ENCODE measurements around the gene PEBP1. TPM values are rescaled to one million over a fixed set of nuclear protein-coding genes. Genes with fewer than 3 reads are reported as not detected.

PEBP1 gene
- total RNA-seq, 3 donors from 2014 or later, result 122 to 212 (median 189) TPM

GRCh38 chr12:118107011-118107410 lies 28.9 kb upstream of the PEBP1 start:
- ATAC-seq, result no peak
- no peaks in the 10 kb centered on the region for H3K36me3 ChIP-seq (ENCODE audit: low read depth)
- no peak for DNase-seq
- H3K4me3 ChIP-seq, result no peak overlapping the region
- TF ChIP-seq CTCF (IDR thresholded peaks at IDR 0.05), result no peak
- intact Hi-C loops (cut with DNase I, micrococcal nuclease), result no loop called here
- H3K9me3 ChIP-seq, result no peaks in the 10 kb centered on the region
- peaks cover 13% of the 10 kb centered on the region for H3K4me1 ChIP-seq (ENCODE audit: low read depth)

DNA sequence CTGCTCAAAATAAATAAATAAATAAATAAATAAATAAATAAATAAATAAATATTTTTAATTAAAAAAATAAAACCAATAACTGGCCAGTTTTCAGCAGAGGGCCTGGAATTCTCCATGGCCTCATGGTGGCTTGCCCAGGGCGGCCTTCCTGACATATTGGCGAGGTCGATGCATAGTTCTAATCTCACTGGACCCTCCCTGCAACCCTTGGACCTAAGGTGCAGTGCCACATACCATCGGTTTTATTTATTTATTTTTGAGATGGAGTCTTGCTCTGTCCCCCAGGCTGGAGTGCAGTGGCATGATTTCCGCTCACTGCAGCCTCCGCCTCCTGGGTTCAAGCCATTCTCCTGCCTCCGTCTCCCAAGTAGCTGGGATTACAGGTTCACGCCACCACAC lies 28.2 kb upstream of the PEBP1 start:
- intact Hi-C loops (cut with DNase I, micrococcal nuclease), result no loop called here
- no peak for ATAC-seq
- DNase-seq, result no peak
- H3K9me3 ChIP-seq, result no peaks in the 10 kb centered on the region
- TF ChIP-seq CTCF (IDR thresholded peaks at IDR 0.05), result no peak
- H3K4me3 ChIP-seq, result no peak overlapping the region
- H3K4me1 ChIP-seq (ENCODE audit: low read depth), result peaks cover 6% of the 10 kb centered on the region
- no peaks in the 10 kb centered on the region for H3K36me3 ChIP-seq (ENCODE audit: low read depth)

- Histone ChIP-seq H3K4me3 (no peak overlapping the region), H3K9me3 (no peaks in the 10 kb centered on the region), H3K36me3 (ENCODE audit: low read depth) (no peaks in the 10 kb centered on the region), H3K4me1 (ENCODE audit: low read depth) (peaks cover 5% of the 10 kb centered on the region)
- ATAC-seq, result no peak
- intact Hi-C loops (cut with DNase I, micrococcal nuclease), result no loop called here
- TF ChIP-seq CTCF (IDR thresholded peaks at IDR 0.05), result no peak
- DNase-seq, result peak in 1 of 3 donors; percentile 15
Measured at GRCh38 chr12:118109088-118109487, 26.8 kb upstream of the PEBP1 start.

- no peak for TF ChIP-seq CTCF (IDR thresholded peaks at IDR 0.05)
- H3K9me3 ChIP-seq, result no peaks in the 10 kb centered on the region
- H3K4me3 ChIP-seq, result no peak overlapping the region
- DNase-seq (no peak), ATAC-seq (no peak)
- peaks cover 15% of the 10 kb centered on the region for H3K4me1 ChIP-seq (ENCODE audit: low read depth)
- intact Hi-C loops (cut with DNase I, micrococcal nuclease), result no loop called here
- no peaks in the 10 kb centered on the region for H3K36me3 ChIP-seq (ENCODE audit: low read depth)
Measured at GRCh38 chr12:118119449-118119879, 16.5 kb upstream of the PEBP1 start.

DNA sequence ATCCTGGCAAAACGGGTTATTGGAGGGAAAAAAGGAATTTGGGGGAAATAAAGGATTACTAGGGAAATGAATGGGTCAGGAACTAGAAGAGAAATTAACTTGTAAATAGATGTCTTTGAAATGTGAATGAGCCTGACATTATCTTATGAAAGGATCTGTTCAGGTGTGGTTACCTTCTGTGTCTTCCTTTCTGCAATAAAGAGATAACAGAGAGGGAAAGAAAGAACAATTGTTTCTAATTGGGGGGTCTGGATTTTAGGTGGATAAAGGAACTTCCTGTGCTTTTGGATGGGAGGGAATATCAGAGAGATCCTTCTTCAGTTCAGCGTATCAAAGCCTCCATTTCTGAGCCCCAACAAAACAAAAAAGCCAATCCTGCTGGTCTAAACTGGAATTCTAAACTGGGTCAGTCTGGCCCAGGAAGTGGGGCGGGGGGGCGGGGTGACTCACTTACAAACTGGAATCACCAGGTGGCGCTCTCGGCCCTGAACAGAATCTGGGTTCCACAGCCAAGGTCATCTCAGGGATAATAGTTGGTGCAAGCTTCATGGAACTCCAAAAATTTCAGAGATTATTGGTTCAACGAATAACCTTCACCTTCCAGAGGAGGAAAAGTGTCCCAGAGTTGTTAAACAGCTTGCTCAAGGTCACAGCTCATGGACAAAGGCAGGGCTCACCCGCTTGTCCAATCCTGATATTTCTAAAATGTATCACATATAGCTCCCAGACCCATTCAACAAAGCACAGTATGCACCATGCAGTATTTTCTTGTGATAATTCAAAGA lies 15.2 kb upstream of the PEBP1 start:
- H3K4me3 ChIP-seq, result no peak overlapping the region
- peaks cover 14% of the 10 kb centered on the region for H3K4me1 ChIP-seq (ENCODE audit: low read depth)
- no peaks in the 10 kb centered on the region for H3K36me3 ChIP-seq (ENCODE audit: low read depth)
- H3K9me3 ChIP-seq, result no peaks in the 10 kb centered on the region
- intact Hi-C loops (cut with DNase I, micrococcal nuclease), result no loop called here
- TF ChIP-seq CTCF (IDR thresholded peaks at IDR 0.05), result peak; percentile 72
- peak; percentile 71 to 92 (median 88) for DNase-seq
- peak; percentile 93 for ATAC-seq

Measured in mucosa of descending colon (tissue), 3 donors.